ENCODE results near the gene SLC12A5. TPM values are rescaled to one million over a fixed set of nuclear protein-coding genes. Genes with fewer than 3 reads are reported as not detected.

Gene SLC12A5
- total RNA-seq, 2 experiments from 2014 or later, result not detected

DNA sequence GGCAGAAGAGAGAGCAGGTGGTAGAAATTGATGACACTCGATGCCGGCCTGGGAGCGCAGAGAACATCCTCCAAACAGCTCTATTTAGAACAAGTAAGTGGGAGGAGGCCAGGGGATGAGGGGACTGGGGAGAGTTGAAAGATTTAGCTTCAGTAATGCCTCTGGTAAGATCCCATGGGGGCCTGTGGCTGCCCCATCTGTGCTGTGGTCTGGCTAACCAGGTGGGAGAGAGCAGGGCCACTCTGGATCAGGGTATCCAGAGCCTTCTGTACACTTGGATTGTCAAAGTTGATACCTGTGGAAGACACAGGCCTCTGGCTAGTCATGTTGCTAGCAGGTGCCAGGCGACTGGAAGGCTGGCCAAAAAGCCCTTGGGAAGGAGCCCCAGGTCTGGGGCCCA, 33.1 kb downstream of the SLC12A5 start:
- CTCF ChIA-PET, result no interaction called here
- POLR2A ChIA-PET, result no interaction called here

DNA sequence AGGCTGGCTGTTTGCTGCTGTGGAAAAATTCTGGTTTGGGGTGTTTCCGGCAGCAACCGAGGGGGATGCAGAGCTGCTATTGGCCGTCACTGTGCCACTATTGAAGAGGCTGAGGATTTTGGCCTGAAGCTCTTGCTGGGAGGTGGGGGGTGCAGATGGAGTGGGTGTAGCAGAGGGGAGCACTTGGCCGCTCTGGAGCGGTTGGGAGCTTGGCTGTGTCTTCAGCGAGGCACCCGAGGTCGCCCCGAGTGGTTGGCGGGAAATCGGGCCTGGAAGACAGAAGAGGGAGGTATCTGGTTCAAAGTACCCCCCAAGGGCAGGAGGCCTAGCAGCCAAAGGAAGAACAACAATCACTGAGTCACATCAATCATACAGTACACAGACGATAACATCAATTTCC, 33.6 kb downstream of the SLC12A5 start:
- ChIA-PET POLR2A (no interaction called here), CTCF (no interaction called here)

- POLR2A ChIA-PET, result no interaction called here
- CTCF ChIA-PET, result no interaction called here
These were observed 34.1 kb downstream of the SLC12A5 start for GRCh38 chr20:46063151-46063550.

GRCh38 chr20:46063652-46064054, 34.6 kb downstream of the SLC12A5 start:
- ChIA-PET POLR2A (no interaction called here), CTCF (no interaction called here)

DNA sequence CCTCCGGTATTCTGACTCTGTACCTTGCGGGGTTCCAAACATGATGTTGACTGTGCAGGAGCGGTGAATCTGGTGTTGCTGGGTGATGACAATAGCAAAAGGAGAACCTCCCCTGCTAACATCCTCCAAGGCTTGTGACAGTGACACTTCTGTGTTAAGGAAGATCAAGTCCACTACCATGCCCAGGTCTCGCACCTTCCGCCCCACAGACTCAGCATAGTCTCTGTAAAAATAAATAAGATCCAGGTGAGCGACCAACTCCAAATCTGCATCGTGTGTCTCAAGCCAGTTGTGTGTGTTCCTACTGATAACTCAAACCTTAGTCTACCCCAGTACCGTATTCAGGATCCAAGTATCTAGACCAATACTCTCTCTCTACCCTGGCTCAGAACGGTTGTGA, 36.0 kb downstream of the SLC12A5 start:
- CTCF ChIA-PET, result interaction anchor here (1.0 kb wide), 1 partner anchor 42 kb away, joined by 3 read pairs; no protein-coding TSS in a partner anchor
- POLR2A ChIA-PET, result no interaction called here

DNA sequence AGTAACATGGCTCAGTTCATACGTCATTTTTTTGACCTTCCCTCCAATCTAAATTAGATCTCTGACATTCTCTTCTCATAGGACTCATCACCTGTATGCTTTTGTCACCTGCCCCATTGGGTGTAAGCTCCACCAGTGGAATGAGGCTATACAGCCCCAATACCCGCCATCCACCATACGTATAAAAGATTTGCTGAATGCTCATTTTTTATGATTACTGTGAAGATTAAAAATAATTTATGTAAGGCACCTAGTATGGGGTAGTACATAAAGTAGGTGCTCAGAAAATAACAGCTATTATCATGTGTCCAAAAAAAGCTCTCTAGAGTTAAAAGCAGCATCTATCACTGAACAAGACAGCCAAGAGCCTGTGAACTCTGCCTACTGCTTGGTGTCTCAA, 36.7 kb downstream of the SLC12A5 start:
- POLR2A ChIA-PET, result no interaction called here
- CTCF ChIA-PET, result interaction anchor here (1.0 to 1.5 kb wide), 2 partner anchors 43 to 79 kb away, joined by 3 to 5 read pairs; no protein-coding TSS in a partner anchor

DNA sequence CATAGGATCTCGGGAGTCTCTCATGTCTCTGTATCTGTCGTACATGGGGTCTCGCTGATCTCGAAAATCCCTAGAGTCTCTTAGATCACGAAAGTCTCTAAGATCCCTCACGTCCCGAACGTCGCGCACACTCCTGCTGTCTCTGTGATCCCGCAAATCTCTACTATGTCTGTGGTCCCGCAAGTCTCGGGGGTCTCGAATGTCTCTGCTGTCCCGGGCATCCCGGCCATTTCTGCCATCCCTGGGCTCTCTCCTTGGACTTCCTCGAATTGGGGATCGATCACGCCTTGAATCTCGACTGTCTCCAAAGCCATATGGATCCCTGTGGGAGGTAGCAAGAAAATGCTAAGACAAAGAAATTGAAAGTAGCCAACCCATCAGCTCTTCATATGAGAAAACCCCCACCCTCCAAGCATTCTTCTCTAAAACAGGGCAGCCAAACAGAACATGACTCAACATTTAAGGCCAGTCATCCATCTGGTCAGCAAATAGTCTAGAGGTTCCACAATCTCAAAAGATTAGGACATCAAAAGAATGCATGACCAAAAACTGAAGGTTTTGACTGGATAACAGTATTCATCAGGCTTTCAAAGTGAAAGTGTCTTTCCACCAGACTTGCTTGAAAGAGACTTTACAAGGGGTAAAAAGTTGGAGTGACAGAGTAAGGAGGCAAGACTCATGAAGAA, 41.3 kb downstream of the SLC12A5 start:
- POLR2A ChIA-PET, result no interaction called here
- CTCF ChIA-PET, result no interaction called here

DNA sequence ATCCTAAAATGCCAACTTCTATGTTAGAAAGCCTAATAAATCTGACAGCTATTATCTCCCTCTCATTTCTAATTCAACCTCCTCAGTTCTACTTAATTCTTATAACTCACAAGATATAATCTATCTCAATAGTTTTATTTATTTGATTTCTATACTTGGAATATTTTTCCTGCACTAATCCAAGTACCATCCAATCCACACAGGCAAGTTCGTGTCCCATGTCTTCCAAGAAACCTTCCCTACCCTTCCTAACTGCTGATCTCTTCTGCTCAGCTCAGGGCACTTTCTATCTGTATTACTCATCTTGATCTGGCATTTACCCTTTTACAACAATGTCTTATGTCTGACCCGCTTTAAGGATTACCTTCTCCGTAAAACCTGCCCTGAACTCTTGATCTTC, 42.6 kb downstream of the SLC12A5 start:
- CTCF ChIA-PET, result no interaction called here
- POLR2A ChIA-PET, result no interaction called here

- CTCF ChIA-PET, result no interaction called here
- POLR2A ChIA-PET, result no interaction called here
These were observed 44.0 kb downstream of the SLC12A5 start for GRCh38 chr20:46073024-46073423.

GRCh38 chr20:46073443-46073842, 44.4 kb downstream of the SLC12A5 start:
- ChIA-PET CTCF (no interaction called here), POLR2A (no interaction called here)

DNA sequence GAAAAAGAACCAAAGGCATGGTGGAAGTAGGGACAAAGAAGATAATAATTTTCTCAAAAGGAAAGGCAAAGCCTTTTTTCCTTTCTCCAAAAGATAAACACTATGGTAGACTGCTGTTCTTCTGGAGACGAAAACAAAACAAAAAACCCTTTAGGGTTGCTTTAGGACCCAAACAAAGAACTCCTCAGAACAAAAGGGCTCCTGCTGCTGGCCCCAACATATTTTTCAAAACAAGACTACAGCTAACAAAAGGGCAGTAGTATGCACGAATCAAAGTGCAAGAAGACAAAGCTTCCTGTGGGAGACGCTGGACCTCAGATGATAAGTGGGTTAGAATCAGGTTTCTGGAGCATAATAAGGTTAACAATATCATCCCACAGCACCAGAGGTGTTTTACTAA, 45.0 kb downstream of the SLC12A5 start:
- CTCF ChIA-PET, result interaction anchor here (1.0 kb wide), 1 partner anchor 9 kb away, joined by 3 read pairs; no protein-coding TSS in a partner anchor
- POLR2A ChIA-PET, result no interaction called here

- ChIA-PET CTCF (no interaction called here), POLR2A (no interaction called here)
These were observed 47.8 kb downstream of the SLC12A5 start for GRCh38 chr20:46076806-46077205.

DNA sequence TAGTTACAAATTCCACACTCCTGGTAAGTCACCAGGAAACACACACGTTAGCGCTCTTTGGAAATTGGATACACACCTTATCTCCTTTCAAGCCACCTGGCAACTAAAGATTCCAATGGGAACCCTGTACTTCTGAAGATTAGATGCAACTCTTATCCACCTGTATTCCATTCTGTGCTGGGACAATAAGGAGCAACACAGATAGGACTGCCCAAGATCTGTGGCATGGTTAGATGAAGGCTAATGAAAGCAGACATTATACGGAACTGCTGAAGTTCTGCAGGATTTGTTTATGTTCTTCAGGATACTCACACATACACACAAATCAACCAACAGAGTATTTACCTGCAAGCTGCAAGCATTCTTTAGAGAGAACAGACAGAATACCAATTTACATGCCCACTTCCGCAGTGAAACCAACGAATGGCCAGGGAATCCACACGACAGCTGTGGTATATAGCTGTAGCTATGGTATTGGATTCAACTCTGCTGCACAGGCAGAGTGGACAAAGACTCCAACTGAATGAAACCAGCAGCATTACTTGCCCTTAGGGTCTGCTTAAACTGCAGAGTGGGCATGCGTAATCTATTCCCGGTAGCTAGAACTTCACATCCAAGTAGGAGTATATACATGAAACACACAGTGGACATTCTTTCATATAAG, 48.8 kb downstream of the SLC12A5 start:
- POLR2A ChIA-PET, result interaction anchor here (0.5 kb wide), 1 partner anchor 33 kb away, joined by 14 read pairs; no protein-coding TSS in a partner anchor
- CTCF ChIA-PET, result interaction anchor here (0.7 kb wide), 1 partner anchor 55 kb away, joined by 4 read pairs; no protein-coding TSS in a partner anchor

DNA sequence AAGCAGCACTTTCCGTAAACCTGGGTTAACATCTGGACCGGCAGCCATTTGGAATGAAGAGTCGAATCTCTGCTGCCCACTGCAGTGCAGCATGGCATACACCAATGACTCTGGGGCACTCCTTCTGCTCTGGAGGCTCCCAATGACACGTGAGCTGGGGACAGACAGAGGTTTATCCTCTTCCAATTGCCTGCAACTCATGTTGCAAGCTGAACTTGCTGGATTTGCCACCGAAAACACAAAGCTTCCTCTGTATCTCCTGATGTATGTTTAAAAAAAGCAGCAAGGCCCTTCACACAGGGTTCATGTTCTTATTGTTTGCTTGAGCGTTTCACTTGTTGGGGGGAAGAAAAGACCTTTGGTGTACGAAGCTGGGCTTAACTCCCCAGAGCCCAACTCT, 49.9 kb downstream of the SLC12A5 start:
- ChIA-PET POLR2A (no interaction called here), CTCF (no interaction called here)

- CTCF ChIA-PET, result no interaction called here
- POLR2A ChIA-PET, result no interaction called here
These were observed 52.1 kb downstream of the SLC12A5 start for GRCh38 chr20:46081074-46081473.

- ChIA-PET POLR2A (no interaction called here), CTCF (interaction anchor here (1.3 kb wide), 1 partner anchor 9 kb away, joined by 3 read pairs; no protein-coding TSS in a partner anchor)
These were observed 54.1 kb downstream of the SLC12A5 start for GRCh38 chr20:46083101-46083500.

DNA sequence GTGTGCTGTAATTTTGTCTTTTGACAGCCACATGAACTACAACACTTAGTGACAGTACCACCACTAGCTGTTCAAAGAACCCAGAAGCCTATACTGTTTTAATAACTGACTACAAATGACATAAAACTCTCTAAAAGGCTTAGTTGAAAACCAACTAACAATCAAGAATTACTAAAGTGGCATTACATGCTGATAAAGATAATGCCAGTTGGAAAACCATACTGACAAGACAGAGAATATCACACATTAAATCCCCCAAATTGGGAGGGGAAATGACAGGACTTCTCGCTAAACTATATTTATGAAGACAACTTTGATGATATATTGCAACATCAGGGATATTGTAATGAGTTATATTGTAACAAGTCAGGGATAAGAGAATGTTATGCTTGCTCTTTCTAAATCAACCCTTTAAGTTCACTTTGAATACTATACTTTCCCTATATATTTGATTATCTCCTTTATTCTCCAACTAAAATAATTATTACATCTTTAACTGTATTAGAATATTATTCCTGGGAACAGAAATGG, 54.6 kb downstream of the SLC12A5 start:
- POLR2A ChIA-PET, result no interaction called here
- CTCF ChIA-PET, result interaction anchor here (1.3 kb wide), 1 partner anchor 9 kb away, joined by 3 read pairs; no protein-coding TSS in a partner anchor

GRCh38 chr20:46084805-46085178, 55.8 kb downstream of the SLC12A5 start:
- CTCF ChIA-PET, result interaction anchor here (1.2 kb wide), 1 partner anchor 62 kb away, joined by 10 read pairs; no protein-coding TSS in a partner anchor
- POLR2A ChIA-PET, result no interaction called here

DNA sequence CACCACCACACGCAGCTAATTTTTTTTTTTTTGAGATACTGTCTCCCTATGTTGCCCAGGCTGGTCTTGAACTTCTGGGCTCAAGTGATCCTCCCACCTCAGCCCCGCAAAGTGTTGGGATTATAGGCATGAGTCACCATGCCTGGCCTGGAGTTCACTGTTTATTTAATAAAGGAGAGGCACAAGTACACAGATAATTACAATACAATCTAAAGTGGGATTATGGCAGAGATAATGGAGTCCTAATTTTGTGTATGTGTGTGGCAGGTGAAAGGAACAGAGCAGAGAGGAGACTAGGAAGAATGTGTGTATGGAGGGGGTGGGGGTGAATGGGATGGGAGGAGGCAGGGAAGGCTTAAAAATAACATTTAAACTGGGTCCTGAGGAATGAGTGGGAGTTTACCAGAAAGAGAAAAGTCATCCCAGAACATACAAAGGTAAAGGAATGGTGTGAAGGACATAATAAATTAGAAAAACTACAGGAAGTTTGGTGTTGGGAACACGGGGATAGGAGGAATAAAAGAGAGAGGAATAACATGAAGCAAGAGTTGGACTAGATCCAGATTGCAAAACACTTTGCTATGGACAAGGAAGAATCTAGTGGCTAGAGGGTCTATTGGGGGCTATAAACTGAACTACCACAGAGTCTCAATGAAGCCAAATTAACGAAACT, 56.3 kb downstream of the SLC12A5 start:
- CTCF ChIA-PET, result interaction anchor here (1.2 kb wide), 1 partner anchor 62 kb away, joined by 10 read pairs; no protein-coding TSS in a partner anchor
- POLR2A ChIA-PET, result no interaction called here

GRCh38 chr20:46087161-46087560, 58.1 kb downstream of the SLC12A5 start:
- ChIA-PET POLR2A (no interaction called here), CTCF (interaction anchor here (1.0 to 2.3 kb wide), 2 partner anchors 64 to 100 kb away, joined by 4 to 10 read pairs; no protein-coding TSS in a partner anchor)

Data from activated CD8-positive, alpha-beta memory T cell treated with anti-CD3 and anti-CD28 coated beads for 36 hours (primary cell).